Measurements from ENCODE around the gene YWHAH. TPM values are rescaled to one million over a fixed set of nuclear protein-coding genes. Genes with fewer than 3 reads are reported as not detected.

YWHAH gene
- total RNA-seq, 2 experiments from 2014 or later, result 113 to 145 TPM

DNA sequence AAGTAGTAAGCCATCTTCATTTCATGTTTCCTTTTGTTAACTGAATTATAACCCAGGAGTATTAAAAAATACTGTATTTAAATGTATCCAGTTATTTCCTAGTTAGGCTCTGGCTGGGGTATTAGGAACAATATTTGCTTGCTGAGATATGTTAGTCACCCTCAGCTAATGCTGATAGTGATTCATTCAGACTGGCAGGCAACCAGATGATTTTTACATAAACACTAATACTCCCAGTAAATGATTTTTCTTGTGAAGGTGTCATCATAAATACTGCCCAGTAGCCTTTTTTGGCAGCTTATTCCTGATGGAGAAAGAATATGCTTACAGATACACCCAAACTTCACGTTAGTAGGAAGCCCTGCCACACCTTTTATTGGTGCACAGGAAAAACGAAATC is 8.1 kb downstream of the YWHAH start:
- H3K4me2 ChIP-seq (ENCODE audit: low read length), result no peak overlapping the region
- H2AFZ ChIP-seq (ENCODE audit: low read length), result no peak overlapping the region
- intact Hi-C loops (cut with micrococcal nuclease; ENCODE audit: unreplicated experiment), result no loop called here
- peaks cover 9% of the 10 kb centered on the region for H3K4me1 ChIP-seq (ENCODE audit: insufficient read depth, low read length, poor library complexity, severe bottlenecking)
- no peaks in the 10 kb centered on the region for H3K9me3 ChIP-seq (ENCODE audit: low read length)
- peaks cover 52% of the 10 kb centered on the region for H4K20me1 ChIP-seq (ENCODE audit: insufficient read depth, low read length)
- CTCF ChIA-PET (ENCODE audit: unreplicated experiment), result interaction anchor here (0.9 to 1.5 kb wide), 2 partner anchors 18 to 198 kb away, joined by 3 read pairs; no protein-coding TSS in a partner anchor
- TF ChIP-seq EZH2phosphoT487 (IDR thresholded peaks at IDR 0.05; ENCODE audit: borderline replicate concordance, low read depth, low read length), result no peak
- TF ChIP-seq, protein P1, sequence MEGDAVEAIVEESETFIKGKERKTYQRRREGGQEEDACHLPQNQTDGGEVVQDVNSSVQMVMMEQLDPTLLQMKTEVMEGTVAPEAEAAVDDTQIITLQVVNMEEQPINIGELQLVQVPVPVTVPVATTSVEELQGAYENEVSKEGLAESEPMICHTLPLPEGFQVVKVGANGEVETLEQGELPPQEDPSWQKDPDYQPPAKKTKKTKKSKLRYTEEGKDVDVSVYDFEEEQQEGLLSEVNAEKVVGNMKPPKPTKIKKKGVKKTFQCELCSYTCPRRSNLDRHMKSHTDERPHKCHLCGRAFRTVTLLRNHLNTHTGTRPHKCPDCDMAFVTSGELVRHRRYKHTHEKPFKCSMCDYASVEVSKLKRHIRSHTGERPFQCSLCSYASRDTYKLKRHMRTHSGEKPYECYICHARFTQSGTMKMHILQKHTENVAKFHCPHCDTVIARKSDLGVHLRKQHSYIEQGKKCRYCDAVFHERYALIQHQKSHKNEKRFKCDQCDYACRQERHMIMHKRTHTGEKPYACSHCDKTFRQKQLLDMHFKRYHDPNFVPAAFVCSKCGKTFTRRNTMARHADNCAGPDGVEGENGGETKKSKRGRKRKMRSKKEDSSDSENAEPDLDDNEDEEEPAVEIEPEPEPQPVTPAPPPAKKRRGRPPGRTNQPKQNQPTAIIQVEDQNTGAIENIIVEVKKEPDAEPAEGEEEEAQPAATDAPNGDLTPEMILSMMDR (conservative IDR thresholded peaks at IDR 0.05; ENCODE audit: low read length), result no peak
- POLR2A ChIA-PET, result interaction anchor here (0.7 kb wide), 2 partner anchors 17 to 164 kb away, joined by 3 read pairs; no protein-coding TSS in a partner anchor
- peaks cover 99% of the 10 kb centered on the region for H3K36me3 ChIP-seq (ENCODE audit: insufficient read depth, low read length)
- no TSS peak for BruUV-seq (replicated peaks)
- peaks cover 87% of the 10 kb centered on the region for H3K79me2 ChIP-seq (ENCODE audit: insufficient read depth, low read depth, low read length)
- no peaks in the 10 kb centered on the region for H3K9me2 ChIP-seq (ENCODE audit: insufficient read depth, low read length)
- no peak overlapping the region for H3K27ac ChIP-seq (ENCODE audit: low read depth, low read length, poor library complexity, severe bottlenecking)
- DNase-seq (ENCODE audit: low spot score), result no peak
- H3K4me3 ChIP-seq (ENCODE audit: low read depth, low read length, poor library complexity, severe bottlenecking), result no peak overlapping the region

DNA sequence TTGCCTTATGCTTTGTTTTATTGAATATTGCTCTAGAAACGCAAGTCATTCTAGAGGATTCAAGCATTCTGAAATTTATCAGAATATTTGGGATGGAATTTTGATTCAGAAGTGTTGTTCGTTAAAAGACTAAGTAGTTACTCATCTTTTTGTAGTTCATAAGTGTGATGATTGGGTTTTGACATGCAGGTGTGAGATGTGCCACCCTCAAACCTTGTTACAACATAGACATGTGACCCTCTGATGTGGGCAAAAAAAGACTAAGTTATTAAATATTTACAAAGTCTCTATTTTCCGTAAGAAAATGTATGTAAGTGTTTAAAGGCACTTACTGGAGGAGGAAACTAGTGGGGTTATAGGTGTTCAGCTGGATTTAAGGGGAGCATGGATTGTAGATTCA is 8.9 kb downstream of the YWHAH start:
- ChIA-PET POLR2A (interaction anchor here (0.7 kb wide), 3 partner anchors 17 to 165 kb away, joined by 3 read pairs; no protein-coding TSS in a partner anchor), CTCF (ENCODE audit: unreplicated experiment) (interaction anchor here (0.9 to 1.5 kb wide), 2 partner anchors 17 to 199 kb away, joined by 3 read pairs; no protein-coding TSS in a partner anchor)
- no peak overlapping the region for H3K4me3 ChIP-seq (ENCODE audit: low read depth, low read length, poor library complexity, severe bottlenecking)
- H3K27ac ChIP-seq (ENCODE audit: low read depth, low read length, poor library complexity, severe bottlenecking), result no peak overlapping the region
- H3K36me3 ChIP-seq (ENCODE audit: insufficient read depth, low read length), result peaks cover 99% of the 10 kb centered on the region
- H4K20me1 ChIP-seq (ENCODE audit: insufficient read depth, low read length), result peaks cover 49% of the 10 kb centered on the region
- no peaks in the 10 kb centered on the region for H3K9me3 ChIP-seq (ENCODE audit: low read length)
- no peak for DNase-seq (ENCODE audit: low spot score)
- H3K4me1 ChIP-seq (ENCODE audit: insufficient read depth, low read length, poor library complexity, severe bottlenecking), result peaks cover 7% of the 10 kb centered on the region
- intact Hi-C loops (cut with micrococcal nuclease; ENCODE audit: unreplicated experiment), result no loop called here
- no peak overlapping the region for H3K4me2 ChIP-seq (ENCODE audit: low read length)
- no TSS peak for BruUV-seq (replicated peaks)
- no peak overlapping the region for H2AFZ ChIP-seq (ENCODE audit: low read length)
- no peaks in the 10 kb centered on the region for H3K9me2 ChIP-seq (ENCODE audit: insufficient read depth, low read length)
- TF ChIP-seq, protein P1 (conservative IDR thresholded peaks at IDR 0.05; ENCODE audit: low read length), result no peak
- no peak for TF ChIP-seq EZH2phosphoT487 (IDR thresholded peaks at IDR 0.05; ENCODE audit: borderline replicate concordance, low read depth, low read length)
- peaks cover 80% of the 10 kb centered on the region for H3K79me2 ChIP-seq (ENCODE audit: insufficient read depth, low read depth, low read length)
